Measurements from ENCODE around the gene PIMREG.

Gene PIMREG

DNA sequence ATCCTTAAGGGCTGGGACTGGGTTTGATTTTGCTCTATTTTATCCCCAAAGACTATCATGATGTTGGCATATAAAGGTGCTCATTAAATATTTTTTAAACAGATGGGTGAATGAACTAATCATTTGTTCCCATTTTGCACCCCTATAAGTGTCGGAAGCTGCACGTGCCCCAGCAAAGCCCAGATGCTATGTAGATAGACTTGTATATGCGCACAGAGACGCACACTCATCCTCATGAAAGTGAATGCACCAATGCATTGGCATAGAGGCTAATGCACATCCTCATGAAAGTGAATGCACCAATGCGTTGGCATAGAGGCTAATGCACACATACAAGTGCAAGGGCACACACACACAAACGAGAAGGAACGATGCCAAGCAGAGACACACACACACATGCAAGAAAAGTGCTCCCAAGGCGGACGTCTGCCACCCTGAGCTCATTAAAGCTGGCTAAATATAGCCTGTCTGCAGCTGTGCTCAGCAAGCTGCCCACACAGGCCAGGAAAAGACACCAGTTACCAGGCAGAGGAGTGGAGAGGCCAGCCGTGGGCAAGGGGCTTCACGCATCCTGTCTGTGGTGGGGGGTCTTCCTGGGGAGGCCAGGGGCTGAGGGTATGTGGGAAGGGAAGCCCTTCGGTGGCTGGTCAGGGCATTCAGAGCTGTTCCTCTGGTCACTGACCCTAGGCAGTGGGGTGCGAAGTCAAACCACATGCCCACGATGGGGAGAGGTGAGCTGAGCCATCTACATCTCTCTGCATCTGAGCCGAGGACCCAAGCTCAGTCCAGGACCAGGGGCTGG, 52.6 kb downstream of the PIMREG start:
- DNase-seq (ENCODE audit: low read depth in 4 of 4, low spot score in 1 of 4) = no peak

DNA sequence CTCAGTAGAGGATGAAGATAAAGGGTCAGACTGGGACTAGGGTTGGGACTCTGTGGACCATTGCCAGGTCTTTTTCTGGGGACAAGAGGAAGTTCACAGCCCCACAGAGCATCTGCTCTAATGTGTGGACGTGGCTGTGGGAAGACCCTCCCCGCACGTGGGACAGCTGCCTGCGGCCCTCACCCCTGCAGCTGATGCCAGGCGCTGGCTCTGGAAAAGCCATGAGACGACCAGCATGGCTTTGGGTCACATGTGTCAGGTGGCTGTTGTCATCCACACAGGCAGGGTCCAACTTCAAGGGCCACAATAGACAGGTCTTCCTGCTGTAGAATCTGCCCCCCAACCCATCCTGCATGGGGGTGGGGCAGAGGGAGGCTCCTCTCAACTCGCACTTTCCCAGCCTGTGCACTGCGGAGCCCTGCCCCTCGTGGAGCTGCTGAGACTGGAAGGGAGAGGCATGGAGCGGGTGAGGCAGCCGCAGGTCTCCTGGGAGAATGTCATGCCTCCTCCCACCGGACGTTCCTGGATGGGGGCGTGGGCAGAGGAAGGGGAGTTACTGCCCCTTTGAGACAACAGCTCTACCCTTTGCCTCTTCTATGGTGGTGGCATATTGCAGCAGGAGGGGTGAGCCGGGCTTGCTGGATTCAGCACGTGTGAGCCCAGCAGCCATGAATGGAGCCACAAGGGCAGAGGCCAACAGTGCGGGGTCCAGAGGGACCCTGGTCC, 53.4 kb downstream of the PIMREG start:
- no peak for DNase-seq (ENCODE audit: low read depth in 4 of 4, low spot score in 1 of 4)

DNA sequence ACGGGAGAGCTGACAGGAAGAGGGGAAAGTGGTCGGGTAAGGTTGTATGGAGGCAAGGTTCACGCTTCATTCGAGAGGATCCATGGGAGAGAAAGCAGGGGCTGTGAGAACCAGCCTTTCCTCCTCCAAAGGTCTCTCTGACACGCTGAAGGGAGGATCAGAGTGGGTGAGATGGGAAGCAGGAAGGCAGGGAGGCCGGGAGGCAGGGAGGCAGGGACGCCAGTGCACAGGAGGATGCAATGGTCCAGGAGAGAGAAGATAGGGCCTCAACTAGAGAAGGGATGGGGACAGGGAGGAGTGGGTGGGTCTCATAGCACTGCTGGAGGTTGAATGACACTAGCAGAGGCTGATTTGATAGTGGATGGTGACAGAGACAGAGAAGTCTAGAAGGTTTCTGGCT, 54.1 kb downstream of the PIMREG start:
- no peak for DNase-seq (ENCODE audit: low read depth in 4 of 4, low spot score in 1 of 4)

DNA sequence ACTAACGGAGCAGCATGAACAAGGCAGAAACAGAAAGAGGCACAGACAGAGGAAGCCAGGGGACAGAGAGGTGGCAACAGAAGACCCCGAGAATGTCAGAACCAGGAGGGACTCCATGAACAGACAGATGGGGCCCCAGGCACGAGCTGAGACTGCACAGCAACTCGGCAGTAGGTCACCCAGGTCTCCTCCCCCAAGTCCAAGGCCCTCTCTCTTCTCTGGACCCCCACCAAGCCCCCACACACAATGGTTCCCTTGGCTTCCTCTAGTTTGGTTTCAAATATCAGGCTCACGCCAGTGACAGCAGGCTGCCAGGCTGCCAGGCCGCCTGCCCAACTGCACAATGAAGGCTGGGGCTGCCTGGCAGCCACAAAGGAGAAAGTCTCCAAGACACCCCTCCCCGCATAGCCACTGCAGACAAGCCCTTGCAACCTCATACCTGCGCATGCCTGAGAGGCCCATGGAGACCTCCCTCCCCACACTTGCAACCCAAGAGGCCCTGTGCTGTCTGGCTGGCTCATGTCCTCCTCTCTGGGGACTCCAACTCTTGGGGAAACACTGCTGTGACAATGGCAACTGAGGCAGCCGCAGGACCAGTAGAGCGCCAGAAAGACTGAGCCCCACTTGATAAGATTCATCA, 54.8 kb downstream of the PIMREG start:
- DNase-seq (ENCODE audit: low read depth in 4 of 4, low spot score in 1 of 4) = no peak

All from stimulated activated CD4-positive, alpha-beta T cell treated with anti-CD3 and anti-CD28 coated beads, Interleukin-1b, Interleukin-23, amount 100 ng/mL, for 24 hours (primary cell).